Suprapubic skin (tissue), 4 donors: ENCODE data around the gene ZNF331. TPM values are rescaled to one million over a fixed set of nuclear protein-coding genes. Genes with fewer than 3 reads are reported as not detected.

Source experiments
- DNase-seq, 2 donors: peaks; one replicate each; pipeline ENCODE4 v3.0.0-alpha.2; 2019; ENCODE audit warnings: low spot score in 2 of 2
- H3K27ac ChIP-seq: fragments of 200-600 bp; sonication (generic); one replicate; pipeline ENCODE4 v1.5.1; 2019
- H3K27me3 ChIP-seq: fragments of 200-600 bp; sonication (generic); one replicate; pipeline ENCODE4 v1.5.1; 2019
- H3K36me3 ChIP-seq: fragments of 200-600 bp; sonication (generic); one replicate; pipeline ENCODE4 v1.5.1; 2019
- H3K4me1 ChIP-seq: fragments of 200-600 bp; sonication (generic); one replicate; pipeline ENCODE4 v1.5.1; 2019
- H3K4me3 ChIP-seq: fragments of 200-600 bp; sonication (generic); one replicate; pipeline ENCODE4 v1.5.1; 2019; ENCODE audit warnings: mild to moderate bottlenecking
- H3K9me3 ChIP-seq: fragments of 200-600 bp; sonication (generic); one replicate; pipeline ENCODE4 v1.5.1; 2019
- CTCF ChIP-seq, 2 donors: fragments of 200-600 bp in 1 of 2; fragments of 450-650 bp in 1 of 2; sonication (generic) in 1 of 2; IDR thresholded peaks; one replicate each; pipeline ENCODE4 v1.5.1; 2016 to 2019; ENCODE audit warnings: antibody characterized with exemption in 2 of 2, mild to moderate bottlenecking in 1 of 2, moderate library complexity in 1 of 2
- EP300 ChIP-seq: sonication (generic); formaldehyde crosslinking; IDR thresholded peaks from one replicate; pipeline ENCODE4 v1.6.1; 2017; ENCODE audit warnings: antibody characterized with exemption
- POLR2A ChIP-seq, 2 donors: fragments of 450-650 bp; IDR thresholded peaks; one replicate each; pipeline ENCODE4 v1.6.1; 2017; ENCODE audit warnings: antibody characterized with exemption in 2 of 2, mild to moderate bottlenecking in 2 of 2, moderate library complexity in 2 of 2
- POLR2AphosphoS5 ChIP-seq, 3 donors: sonication (generic); formaldehyde crosslinking; IDR thresholded peaks; one replicate each; pipeline ENCODE4 v1.6.1; 2017; ENCODE audit warnings: antibody characterized with exemption in 3 of 3
- WGBS: methylation state at CpG from one replicate; pipeline ENCODE4 v1.1.5; 2018; 5-methylcytosine and 5-hydroxymethylcytosine counted together
- total RNA-seq, 4 donors: library from RNA; depleted of rRNA; stranded (reverse); fragments of >200 nt; gene quantifications; one replicate each; pipeline ENCODE4 v1.1.0, GENCODE V29; 2016

The ZNF331 gene
- total RNA-seq, 4 donors from 2014 or later, result 20.5 to 41.1 (median 27.8) TPM

- Histone ChIP-seq H3K4me1 (no peaks in the 10 kb centered on the region), H3K27ac (no peak overlapping the region), H3K36me3 (no peaks in the 10 kb centered on the region), H3K9me3 (no peaks in the 10 kb centered on the region), H3K4me3 (no peak overlapping the region), H3K27me3 (no peaks in the 10 kb centered on the region)
- 54% methylated on average over 13 of the region's 14 CpGs for WGBS
- TF ChIP-seq CTCF (IDR thresholded peaks at IDR 0.05), result no peak
- DNase-seq, result no peak
Observed at GRCh38 chr19:53594811-53595509, 57.0 kb downstream of the ZNF331 start.

- Histone ChIP-seq H3K36me3 (no peaks in the 10 kb centered on the region), H3K9me3 (no peaks in the 10 kb centered on the region), H3K27me3 (no peaks in the 10 kb centered on the region), H3K4me3 (no peak overlapping the region), H3K27ac (no peak overlapping the region), H3K4me1 (no peaks in the 10 kb centered on the region)
- DNase-seq, result no peak
- TF ChIP-seq POLR2A (IDR thresholded peaks at IDR 0.05) (no peak), CTCF (IDR thresholded peaks at IDR 0.05) (no peak), POLR2AphosphoS5 (IDR thresholded peaks at IDR 0.05) (no peak), EP300 (no peak)
- 83% methylated on average over 4 of the region's 9 CpGs for WGBS
Observed at GRCh38 chr19:53595510-53595867, 57.5 kb downstream of the ZNF331 start.

- no peak overlapping the region for H3K27ac ChIP-seq
- no peaks in the 10 kb centered on the region for H3K9me3 ChIP-seq
- 80% methylated on average over 9 of the region's 9 CpGs for WGBS
- H3K27me3 ChIP-seq, result no peaks in the 10 kb centered on the region
- DNase-seq, result no peak
- no peak overlapping the region for H3K4me3 ChIP-seq
- TF ChIP-seq CTCF (IDR thresholded peaks at IDR 0.05), result no peak
- no peak for TF ChIP-seq EP300
- no peak for TF ChIP-seq POLR2A (IDR thresholded peaks at IDR 0.05)
- no peak for TF ChIP-seq POLR2AphosphoS5 (IDR thresholded peaks at IDR 0.05)
- H3K4me1 ChIP-seq, result no peaks in the 10 kb centered on the region
- no peaks in the 10 kb centered on the region for H3K36me3 ChIP-seq
Observed at GRCh38 chr19:53596056-53596455, 58.1 kb downstream of the ZNF331 start.

- H3K27ac ChIP-seq, result no peak overlapping the region
- H3K27me3 ChIP-seq, result no peaks in the 10 kb centered on the region
- 43% methylated on average over 12 of the region's 12 CpGs for WGBS
- TF ChIP-seq EP300, result no peak
- TF ChIP-seq POLR2AphosphoS5 (IDR thresholded peaks at IDR 0.05), result no peak
- TF ChIP-seq POLR2A (IDR thresholded peaks at IDR 0.05), result no peak
- TF ChIP-seq CTCF (IDR thresholded peaks at IDR 0.05), result no peak
- no peak for DNase-seq
- no peaks in the 10 kb centered on the region for H3K9me3 ChIP-seq
- H3K4me3 ChIP-seq, result no peak overlapping the region
- no peaks in the 10 kb centered on the region for H3K4me1 ChIP-seq
- no peaks in the 10 kb centered on the region for H3K36me3 ChIP-seq
Observed at GRCh38 chr19:53597023-53597422, 59.1 kb downstream of the ZNF331 start.

- 56% methylated on average over 10 of the region's 10 CpGs for WGBS
- Histone ChIP-seq H3K27ac (no peak overlapping the region), H3K4me3 (no peak overlapping the region), H3K27me3 (no peaks in the 10 kb centered on the region), H3K36me3 (no peaks in the 10 kb centered on the region), H3K4me1 (no peaks in the 10 kb centered on the region), H3K9me3 (no peaks in the 10 kb centered on the region)
- TF ChIP-seq EP300 (no peak), POLR2AphosphoS5 (IDR thresholded peaks at IDR 0.05) (no peak), CTCF (IDR thresholded peaks at IDR 0.05) (no peak), POLR2A (IDR thresholded peaks at IDR 0.05) (no peak)
- no peak for DNase-seq
Observed at GRCh38 chr19:53598361-53598760, 60.4 kb downstream of the ZNF331 start.
